ENCODE measurements around the gene HBG2. TPM values are rescaled to one million over a fixed set of nuclear protein-coding genes. Genes with fewer than 3 reads are reported as not detected.

Gene HBG2
- total and polyA plus RNA-seq, 9 of the 15 experiments (the other 6 are each of a cell fraction or from before 2014, with no cell fraction given), result 1,626 to 58,619 (median 10,515) TPM

DNA sequence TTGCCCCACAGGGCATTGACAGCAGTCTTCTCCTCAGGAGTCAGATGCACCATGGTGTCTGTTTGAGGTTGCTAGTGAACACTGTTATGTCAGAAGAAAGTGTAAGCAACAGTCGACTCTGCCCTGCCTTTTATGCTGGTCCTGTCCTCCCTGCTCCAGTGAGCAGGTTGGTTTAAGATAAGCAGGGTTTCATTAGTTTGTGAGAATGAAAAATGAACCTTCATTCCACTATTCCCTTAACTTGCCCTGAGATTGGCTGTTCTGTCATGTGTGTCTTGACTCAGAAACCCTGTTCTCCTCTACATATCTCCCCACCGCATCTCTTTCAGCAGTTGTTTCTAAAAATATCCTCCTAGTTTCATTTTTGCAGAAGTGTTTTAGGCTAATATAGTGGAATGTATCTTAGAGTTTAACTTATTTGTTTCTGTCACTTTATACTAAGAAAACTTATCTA lies 20.2 kb downstream of the HBG2 start, which contains the start of gene HBD (continued):
- TF ChIP-seq DDX20 (tag; IDR thresholded peaks at IDR 0.05; ENCODE audit: low read depth) (no peak), CCNT2 (IDR thresholded peaks at IDR 0.05; ENCODE audit: borderline replicate concordance, extremely low read depth, insufficient read length, low read depth, low read length) (peak; percentile 26), SRF (CRISPR knock-in tag; IDR thresholded peaks at IDR 0.05) (peak in 1 of 2 experiments; percentile 52; a peak in 1 of 4 replicates), FOXM1 (IDR thresholded peaks at IDR 0.05; ENCODE audit: low read depth) (0 out of 2 replicates have a peak, but pooled peaks have one; percentile 38), FOXM1 (CRISPR knock-in tag; IDR thresholded peaks at IDR 0.05; ENCODE audit: low read depth) (no peak), FOXJ2 (tag; IDR thresholded peaks at IDR 0.05) (no peak)
- TF ChIP-seq, protein P1, sequence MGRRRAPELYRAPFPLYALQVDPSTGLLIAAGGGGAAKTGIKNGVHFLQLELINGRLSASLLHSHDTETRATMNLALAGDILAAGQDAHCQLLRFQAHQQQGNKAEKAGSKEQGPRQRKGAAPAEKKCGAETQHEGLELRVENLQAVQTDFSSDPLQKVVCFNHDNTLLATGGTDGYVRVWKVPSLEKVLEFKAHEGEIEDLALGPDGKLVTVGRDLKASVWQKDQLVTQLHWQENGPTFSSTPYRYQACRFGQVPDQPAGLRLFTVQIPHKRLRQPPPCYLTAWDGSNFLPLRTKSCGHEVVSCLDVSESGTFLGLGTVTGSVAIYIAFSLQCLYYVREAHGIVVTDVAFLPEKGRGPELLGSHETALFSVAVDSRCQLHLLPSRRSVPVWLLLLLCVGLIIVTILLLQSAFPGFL (CRISPR knock-in tag; IDR thresholded peaks at IDR 0.05), result no peak
- TF ChIP-seq, protein P2, sequence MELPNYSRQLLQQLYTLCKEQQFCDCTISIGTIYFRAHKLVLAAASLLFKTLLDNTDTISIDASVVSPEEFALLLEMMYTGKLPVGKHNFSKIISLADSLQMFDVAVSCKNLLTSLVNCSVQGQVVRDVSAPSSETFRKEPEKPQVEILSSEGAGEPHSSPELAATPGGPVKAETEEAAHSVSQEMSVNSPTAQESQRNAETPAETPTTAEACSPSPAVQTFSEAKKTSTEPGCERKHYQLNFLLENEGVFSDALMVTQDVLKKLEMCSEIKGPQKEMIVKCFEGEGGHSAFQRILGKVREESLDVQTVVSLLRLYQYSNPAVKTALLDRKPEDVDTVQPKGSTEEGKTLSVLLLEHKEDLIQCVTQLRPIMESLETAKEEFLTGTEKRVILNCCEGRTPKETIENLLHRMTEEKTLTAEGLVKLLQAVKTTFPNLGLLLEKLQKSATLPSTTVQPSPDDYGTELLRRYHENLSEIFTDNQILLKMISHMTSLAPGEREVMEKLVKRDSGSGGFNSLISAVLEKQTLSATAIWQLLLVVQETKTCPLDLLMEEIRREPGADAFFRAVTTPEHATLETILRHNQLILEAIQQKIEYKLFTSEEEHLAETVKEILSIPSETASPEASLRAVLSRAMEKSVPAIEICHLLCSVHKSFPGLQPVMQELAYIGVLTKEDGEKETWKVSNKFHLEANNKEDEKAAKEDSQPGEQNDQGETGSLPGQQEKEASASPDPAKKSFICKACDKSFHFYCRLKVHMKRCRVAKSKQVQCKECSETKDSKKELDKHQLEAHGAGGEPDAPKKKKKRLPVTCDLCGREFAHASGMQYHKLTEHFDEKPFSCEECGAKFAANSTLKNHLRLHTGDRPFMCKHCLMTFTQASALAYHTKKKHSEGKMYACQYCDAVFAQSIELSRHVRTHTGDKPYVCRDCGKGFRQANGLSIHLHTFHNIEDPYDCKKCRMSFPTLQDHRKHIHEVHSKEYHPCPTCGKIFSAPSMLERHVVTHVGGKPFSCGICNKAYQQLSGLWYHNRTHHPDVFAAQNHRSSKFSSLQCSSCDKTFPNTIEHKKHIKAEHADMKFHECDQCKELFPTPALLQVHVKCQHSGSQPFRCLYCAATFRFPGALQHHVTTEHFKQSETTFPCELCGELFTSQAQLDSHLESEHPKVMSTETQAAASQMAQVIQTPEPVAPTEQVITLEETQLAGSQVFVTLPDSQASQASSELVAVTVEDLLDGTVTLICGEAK (IDR thresholded peaks at IDR 0.05), result no peak
- TF ChIP-seq, protein P2 (CRISPR knock-in tag; IDR thresholded peaks at IDR 0.05), result no peak
- TF ChIP-seq, protein P3, sequence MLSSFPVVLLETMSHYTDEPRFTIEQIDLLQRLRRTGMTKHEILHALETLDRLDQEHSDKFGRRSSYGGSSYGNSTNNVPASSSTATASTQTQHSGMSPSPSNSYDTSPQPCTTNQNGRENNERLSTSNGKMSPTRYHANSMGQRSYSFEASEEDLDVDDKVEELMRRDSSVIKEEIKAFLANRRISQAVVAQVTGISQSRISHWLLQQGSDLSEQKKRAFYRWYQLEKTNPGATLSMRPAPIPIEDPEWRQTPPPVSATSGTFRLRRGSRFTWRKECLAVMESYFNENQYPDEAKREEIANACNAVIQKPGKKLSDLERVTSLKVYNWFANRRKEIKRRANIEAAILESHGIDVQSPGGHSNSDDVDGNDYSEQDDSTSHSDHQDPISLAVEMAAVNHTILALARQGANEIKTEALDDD (IDR thresholded peaks at IDR 0.05), result peak; percentile 91
- TF ChIP-seq, protein P4, sequence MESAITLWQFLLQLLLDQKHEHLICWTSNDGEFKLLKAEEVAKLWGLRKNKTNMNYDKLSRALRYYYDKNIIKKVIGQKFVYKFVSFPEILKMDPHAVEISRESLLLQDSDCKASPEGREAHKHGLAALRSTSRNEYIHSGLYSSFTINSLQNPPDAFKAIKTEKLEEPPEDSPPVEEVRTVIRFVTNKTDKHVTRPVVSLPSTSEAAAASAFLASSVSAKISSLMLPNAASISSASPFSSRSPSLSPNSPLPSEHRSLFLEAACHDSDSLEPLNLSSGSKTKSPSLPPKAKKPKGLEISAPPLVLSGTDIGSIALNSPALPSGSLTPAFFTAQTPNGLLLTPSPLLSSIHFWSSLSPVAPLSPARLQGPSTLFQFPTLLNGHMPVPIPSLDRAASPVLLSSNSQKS (CRISPR knock-in tag; IDR thresholded peaks at IDR 0.05), result no peak
- TF ChIP-seq, protein P5, sequence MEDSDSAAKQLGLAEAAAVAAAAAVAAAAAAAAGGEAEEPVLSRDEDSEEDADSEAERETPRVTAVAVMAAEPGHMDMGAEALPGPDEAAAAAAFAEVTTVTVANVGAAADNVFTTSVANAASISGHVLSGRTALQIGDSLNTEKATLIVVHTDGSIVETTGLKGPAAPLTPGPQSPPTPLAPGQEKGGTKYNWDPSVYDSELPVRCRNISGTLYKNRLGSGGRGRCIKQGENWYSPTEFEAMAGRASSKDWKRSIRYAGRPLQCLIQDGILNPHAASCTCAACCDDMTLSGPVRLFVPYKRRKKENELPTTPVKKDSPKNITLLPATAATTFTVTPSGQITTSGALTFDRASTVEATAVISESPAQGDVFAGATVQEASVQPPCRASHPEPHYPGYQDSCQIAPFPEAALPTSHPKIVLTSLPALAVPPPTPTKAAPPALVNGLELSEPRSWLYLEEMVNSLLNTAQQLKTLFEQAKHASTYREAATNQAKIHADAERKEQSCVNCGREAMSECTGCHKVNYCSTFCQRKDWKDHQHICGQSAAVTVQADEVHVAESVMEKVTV (CRISPR knock-in tag; IDR thresholded peaks at IDR 0.05), result no peak
